Measurements from ENCODE around the gene RSAD2.

DNA sequence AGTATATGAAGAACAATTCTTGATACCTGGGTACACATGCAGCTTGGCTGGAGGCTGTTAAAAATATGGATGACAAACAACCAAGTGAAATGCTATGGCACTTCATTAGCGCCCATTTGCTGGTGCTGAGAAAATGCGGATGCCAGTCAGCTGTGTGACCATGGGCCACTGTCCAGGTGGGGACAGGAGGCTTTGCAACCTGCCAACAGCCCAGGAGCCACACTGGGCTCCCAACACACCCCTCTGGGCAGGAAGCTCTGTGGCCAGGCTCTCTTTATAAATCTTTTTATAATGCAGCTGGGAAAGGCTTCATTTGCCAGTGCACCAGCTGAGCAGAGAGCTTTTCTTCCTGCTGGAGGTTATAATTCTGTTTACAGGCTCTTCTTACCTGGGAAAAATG, 59.6 kb downstream of the RSAD2 start:
- TF ChIP-seq, protein P1, sequence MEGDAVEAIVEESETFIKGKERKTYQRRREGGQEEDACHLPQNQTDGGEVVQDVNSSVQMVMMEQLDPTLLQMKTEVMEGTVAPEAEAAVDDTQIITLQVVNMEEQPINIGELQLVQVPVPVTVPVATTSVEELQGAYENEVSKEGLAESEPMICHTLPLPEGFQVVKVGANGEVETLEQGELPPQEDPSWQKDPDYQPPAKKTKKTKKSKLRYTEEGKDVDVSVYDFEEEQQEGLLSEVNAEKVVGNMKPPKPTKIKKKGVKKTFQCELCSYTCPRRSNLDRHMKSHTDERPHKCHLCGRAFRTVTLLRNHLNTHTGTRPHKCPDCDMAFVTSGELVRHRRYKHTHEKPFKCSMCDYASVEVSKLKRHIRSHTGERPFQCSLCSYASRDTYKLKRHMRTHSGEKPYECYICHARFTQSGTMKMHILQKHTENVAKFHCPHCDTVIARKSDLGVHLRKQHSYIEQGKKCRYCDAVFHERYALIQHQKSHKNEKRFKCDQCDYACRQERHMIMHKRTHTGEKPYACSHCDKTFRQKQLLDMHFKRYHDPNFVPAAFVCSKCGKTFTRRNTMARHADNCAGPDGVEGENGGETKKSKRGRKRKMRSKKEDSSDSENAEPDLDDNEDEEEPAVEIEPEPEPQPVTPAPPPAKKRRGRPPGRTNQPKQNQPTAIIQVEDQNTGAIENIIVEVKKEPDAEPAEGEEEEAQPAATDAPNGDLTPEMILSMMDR (conservative IDR thresholded peaks at IDR 0.05 in 1 of 2, IDR thresholded peaks at IDR 0.05 in 1 of 2; ENCODE audit: low read depth in 1 of 2, low read length in 2 of 2), result no peak
- no peak for TF ChIP-seq EZH2 (IDR thresholded peaks at IDR 0.05; ENCODE audit: low read length, missing control alignments)
